ENCODE measurements around the gene TMED1.

The TMED1 gene

GRCh38 chr19:10852941-10853340 lies 16.9 kb upstream of the TMED1 start:
- Histone ChIP-seq H3K23ac (ENCODE audit: low read length) (no peak overlapping the region), H3K18ac (ENCODE audit: low read length) (no peak overlapping the region), H3K27me3 (ENCODE audit: insufficient read depth, low read length) (no peaks in the 10 kb centered on the region), H4K12ac (ENCODE audit: low read depth, low read length) (no peak overlapping the region), H4K91ac (ENCODE audit: low read depth, low read length) (no peak overlapping the region), H2BK12ac (ENCODE audit: low read length) (no peak overlapping the region), H3K27ac (ENCODE audit: low read depth, low read length) (no peak overlapping the region), H3K9ac (ENCODE audit: low read length) (no peak overlapping the region), H3K79me1 (ENCODE audit: low read length) (no peaks in the 10 kb centered on the region), H2AK5ac (ENCODE audit: low read length) (no peak overlapping the region), H3K14ac (ENCODE audit: low read length) (no peak overlapping the region), H3K4me1 (ENCODE audit: control insufficient read depth in 1 of 2, insufficient read depth in 2 of 2, low read length in 2 of 2) (no peaks in the 10 kb centered on the region), H3K9me3 (ENCODE audit: insufficient read depth, low read depth, low read length) (peaks cover 3% of the 10 kb centered on the region), H3K4me3 (ENCODE audit: low read depth, low read length) (no peak overlapping the region), H3K4me2 (ENCODE audit: low read length) (no peak overlapping the region), H2AFZ (ENCODE audit: insufficient read depth, low read length, poor library complexity) (no peak overlapping the region), H3K36me3 (ENCODE audit: control insufficient read depth in 1 of 2, insufficient read depth in 2 of 2, low read length in 2 of 2) (no peaks in the 10 kb centered on the region), H2BK5ac (ENCODE audit: low read depth, low read length, poor library complexity) (no peak overlapping the region), H3K79me2 (ENCODE audit: control insufficient read depth, insufficient read depth, low read length, poor library complexity) (no peaks in the 10 kb centered on the region), H2BK120ac (ENCODE audit: insufficient read depth, low read length, poor library complexity) (no peak overlapping the region), H4K8ac (ENCODE audit: low read depth, low read length) (no peak overlapping the region), H3K4ac (ENCODE audit: low read depth, low read length) (no peak overlapping the region)
- no peak for DNase-seq
- WGBS (ENCODE audit: extremely low coverage, insufficient coverage, insufficient read length), result no CpG with 5 or more reads among the region's 7 CpGs

GRCh38 chr19:10852098-10852800 lies 16.2 kb upstream of the TMED1 start:
- no peaks in the 10 kb centered on the region for H3K27me3 ChIP-seq (ENCODE audit: insufficient read depth, low read length)
- no peak overlapping the region for H2AK5ac ChIP-seq (ENCODE audit: low read length)
- no peaks in the 10 kb centered on the region for H3K4me1 ChIP-seq (ENCODE audit: control insufficient read depth in 1 of 2, insufficient read depth in 2 of 2, low read length in 2 of 2)
- H3K9ac ChIP-seq (ENCODE audit: low read length), result no peak overlapping the region
- H3K14ac ChIP-seq (ENCODE audit: low read length), result no peak overlapping the region
- H4K12ac ChIP-seq (ENCODE audit: low read depth, low read length), result no peak overlapping the region
- H2AFZ ChIP-seq (ENCODE audit: insufficient read depth, low read length, poor library complexity), result no peak overlapping the region
- H3K18ac ChIP-seq (ENCODE audit: low read length), result no peak overlapping the region
- H2BK120ac ChIP-seq (ENCODE audit: insufficient read depth, low read length, poor library complexity), result no peak overlapping the region
- no peak overlapping the region for H2BK12ac ChIP-seq (ENCODE audit: low read length)
- no peak overlapping the region for H3K27ac ChIP-seq (ENCODE audit: low read depth, low read length)
- no peak overlapping the region for H3K4me3 ChIP-seq (ENCODE audit: low read depth, low read length)
- no peak overlapping the region for H4K91ac ChIP-seq (ENCODE audit: low read depth, low read length)
- H3K4me2 ChIP-seq (ENCODE audit: low read length), result no peak overlapping the region
- H3K9me3 ChIP-seq (ENCODE audit: insufficient read depth, low read depth, low read length), result peaks cover 3% of the 10 kb centered on the region
- no CpG with 5 or more reads among the region's 7 CpGs for WGBS (ENCODE audit: extremely low coverage, insufficient coverage, insufficient read length)
- no peak overlapping the region for H3K4ac ChIP-seq (ENCODE audit: low read depth, low read length)
- no peak overlapping the region for H2BK5ac ChIP-seq (ENCODE audit: low read depth, low read length, poor library complexity)
- H4K8ac ChIP-seq (ENCODE audit: low read depth, low read length), result no peak overlapping the region
- H3K36me3 ChIP-seq (ENCODE audit: control insufficient read depth in 1 of 2, insufficient read depth in 2 of 2, low read length in 2 of 2), result no peaks in the 10 kb centered on the region
- DNase-seq, result peak; percentile 75 to 81
- H3K23ac ChIP-seq (ENCODE audit: low read length), result peak overlapping the region; percentile 40
- H3K79me1 ChIP-seq (ENCODE audit: low read length), result no peaks in the 10 kb centered on the region
- H3K79me2 ChIP-seq (ENCODE audit: control insufficient read depth, insufficient read depth, low read length, poor library complexity), result no peaks in the 10 kb centered on the region

- H2BK120ac ChIP-seq (ENCODE audit: insufficient read depth, low read length, poor library complexity), result no peak overlapping the region
- H3K23ac ChIP-seq (ENCODE audit: low read length), result no peak overlapping the region
- no peak overlapping the region for H3K27ac ChIP-seq (ENCODE audit: low read depth, low read length)
- H3K4me1 ChIP-seq (ENCODE audit: control insufficient read depth in 1 of 2, insufficient read depth in 2 of 2, low read length in 2 of 2), result no peaks in the 10 kb centered on the region
- H3K9ac ChIP-seq (ENCODE audit: low read length), result no peak overlapping the region
- no peaks in the 10 kb centered on the region for H3K79me2 ChIP-seq (ENCODE audit: control insufficient read depth, insufficient read depth, low read length, poor library complexity)
- no peak overlapping the region for H3K4ac ChIP-seq (ENCODE audit: low read depth, low read length)
- H3K4me2 ChIP-seq (ENCODE audit: low read length), result no peak overlapping the region
- no peaks in the 10 kb centered on the region for H3K27me3 ChIP-seq (ENCODE audit: insufficient read depth, low read length)
- H3K9me3 ChIP-seq (ENCODE audit: insufficient read depth, low read depth, low read length), result peaks cover 3% of the 10 kb centered on the region
- no CpG with 5 or more reads among the region's 5 CpGs for WGBS (ENCODE audit: extremely low coverage, insufficient coverage, insufficient read length)
- no peaks in the 10 kb centered on the region for H3K79me1 ChIP-seq (ENCODE audit: low read length)
- H3K4me3 ChIP-seq (ENCODE audit: low read depth, low read length), result no peak overlapping the region
- no peak overlapping the region for H3K14ac ChIP-seq (ENCODE audit: low read length)
- H3K36me3 ChIP-seq (ENCODE audit: control insufficient read depth in 1 of 2, insufficient read depth in 2 of 2, low read length in 2 of 2), result no peaks in the 10 kb centered on the region
- no peak for DNase-seq
- no peak overlapping the region for H4K8ac ChIP-seq (ENCODE audit: low read depth, low read length)
- no peak overlapping the region for H3K18ac ChIP-seq (ENCODE audit: low read length)
- H2AK5ac ChIP-seq (ENCODE audit: low read length), result no peak overlapping the region
- no peak overlapping the region for H2BK5ac ChIP-seq (ENCODE audit: low read depth, low read length, poor library complexity)
- H4K12ac ChIP-seq (ENCODE audit: low read depth, low read length), result no peak overlapping the region
- no peak overlapping the region for H2AFZ ChIP-seq (ENCODE audit: insufficient read depth, low read length, poor library complexity)
- no peak overlapping the region for H4K91ac ChIP-seq (ENCODE audit: low read depth, low read length)
- H2BK12ac ChIP-seq (ENCODE audit: low read length), result no peak overlapping the region
Observed at GRCh38 chr19:10850631-10851030, 14.6 kb upstream of the TMED1 start.

- no peak within 1 kb of the TSS for H2BK120ac ChIP-seq (ENCODE audit: insufficient read depth, low read length, poor library complexity)
- no peak within 1 kb of the TSS for H2AFZ ChIP-seq (ENCODE audit: insufficient read depth, low read length, poor library complexity)
- H3K9ac ChIP-seq (ENCODE audit: low read length), result no peak within 1 kb of the TSS
- H2BK5ac ChIP-seq (ENCODE audit: low read depth, low read length, poor library complexity), result no peak within 1 kb of the TSS
- no CpG with 5 or more reads among the region's 14 CpGs for WGBS (ENCODE audit: extremely low coverage, insufficient coverage, insufficient read length)
- H3K9me3 ChIP-seq (ENCODE audit: insufficient read depth, low read depth, low read length), result peaks cover 3% of the 10 kb centered on the region
- no peaks in the 10 kb centered on the region for H3K79me1 ChIP-seq (ENCODE audit: low read length)
- H3K27me3 ChIP-seq (ENCODE audit: insufficient read depth, low read length), result no peaks in the 10 kb centered on the region
- no peak within 1 kb of the TSS for H3K4me2 ChIP-seq (ENCODE audit: low read length)
- H3K79me2 ChIP-seq (ENCODE audit: control insufficient read depth, insufficient read depth, low read length, poor library complexity), result no peaks in the 10 kb centered on the region
- H4K91ac ChIP-seq (ENCODE audit: low read depth, low read length), result no peak within 1 kb of the TSS
- no peak within 1 kb of the TSS for H3K27ac ChIP-seq (ENCODE audit: low read depth, low read length)
- H3K4me1 ChIP-seq (ENCODE audit: control insufficient read depth in 1 of 2, insufficient read depth in 2 of 2, low read length in 2 of 2), result no peaks in the 10 kb centered on the region
- no peak for DNase-seq
- no peak within 1 kb of the TSS for H2AK5ac ChIP-seq (ENCODE audit: low read length)
- H2BK12ac ChIP-seq (ENCODE audit: low read length), result no peak within 1 kb of the TSS
- no peak within 1 kb of the TSS for H3K18ac ChIP-seq (ENCODE audit: low read length)
- no peak within 1 kb of the TSS for H3K4ac ChIP-seq (ENCODE audit: low read depth, low read length)
- no peak within 1 kb of the TSS for H3K23ac ChIP-seq (ENCODE audit: low read length)
- H4K8ac ChIP-seq (ENCODE audit: low read depth, low read length), result no peak within 1 kb of the TSS
- no peaks in the 10 kb centered on the region for H3K36me3 ChIP-seq (ENCODE audit: control insufficient read depth in 1 of 2, insufficient read depth in 2 of 2, low read length in 2 of 2)
- H3K4me3 ChIP-seq (ENCODE audit: low read depth, low read length), result no peak within 1 kb of the TSS
- no peak within 1 kb of the TSS for H3K14ac ChIP-seq (ENCODE audit: low read length)
- H4K12ac ChIP-seq (ENCODE audit: low read depth, low read length), result no peak within 1 kb of the TSS
Observed at GRCh38 chr19:10848230-10848856, 12.3 kb upstream of the TMED1 start, which contains the start of gene C19orf38. Gene C19orf38 (plus strand): TSS chr19:10848415. CDS start chr19:10848509, 94 bp downstream.
